ENCODE results near the gene WAPL.

The WAPL gene

DNA sequence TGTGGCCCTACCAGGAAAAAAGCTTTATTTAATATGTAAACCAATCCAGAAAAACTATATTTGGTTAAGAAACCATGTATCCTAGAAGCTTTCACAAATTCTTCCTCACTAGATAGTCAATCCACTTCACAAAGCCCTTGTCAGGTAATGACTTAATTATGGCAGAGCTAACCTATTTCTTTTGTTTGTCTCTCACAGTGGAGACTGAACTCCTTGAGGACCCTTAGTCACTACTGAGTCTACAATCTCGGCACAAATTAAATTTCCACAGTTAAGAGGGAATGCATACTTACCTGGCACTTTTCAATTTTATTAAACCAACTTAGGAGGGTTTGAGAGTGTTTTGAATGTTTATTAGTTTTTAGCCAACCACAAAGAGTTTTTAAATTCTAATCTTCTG lies 23.0 kb downstream of the WAPL start:
- TF ChIP-seq SIN3A (IDR thresholded peaks at IDR 0.05; ENCODE audit: borderline replicate concordance, insufficient read depth, low read length) (no peak), FOXP2 (optimal IDR thresholded peaks at IDR 0.05; ENCODE audit: borderline replicate concordance, extremely low read depth, extremely low read length, insufficient read depth) (no peak), POLR2AphosphoS5 (IDR thresholded peaks at IDR 0.05; ENCODE audit: low read depth, low read length) (no peak), TAF1 (IDR thresholded peaks at IDR 0.05; ENCODE audit: borderline replicate concordance, insufficient read depth, low read length) (no peak)
- TF ChIP-seq, protein P1, sequence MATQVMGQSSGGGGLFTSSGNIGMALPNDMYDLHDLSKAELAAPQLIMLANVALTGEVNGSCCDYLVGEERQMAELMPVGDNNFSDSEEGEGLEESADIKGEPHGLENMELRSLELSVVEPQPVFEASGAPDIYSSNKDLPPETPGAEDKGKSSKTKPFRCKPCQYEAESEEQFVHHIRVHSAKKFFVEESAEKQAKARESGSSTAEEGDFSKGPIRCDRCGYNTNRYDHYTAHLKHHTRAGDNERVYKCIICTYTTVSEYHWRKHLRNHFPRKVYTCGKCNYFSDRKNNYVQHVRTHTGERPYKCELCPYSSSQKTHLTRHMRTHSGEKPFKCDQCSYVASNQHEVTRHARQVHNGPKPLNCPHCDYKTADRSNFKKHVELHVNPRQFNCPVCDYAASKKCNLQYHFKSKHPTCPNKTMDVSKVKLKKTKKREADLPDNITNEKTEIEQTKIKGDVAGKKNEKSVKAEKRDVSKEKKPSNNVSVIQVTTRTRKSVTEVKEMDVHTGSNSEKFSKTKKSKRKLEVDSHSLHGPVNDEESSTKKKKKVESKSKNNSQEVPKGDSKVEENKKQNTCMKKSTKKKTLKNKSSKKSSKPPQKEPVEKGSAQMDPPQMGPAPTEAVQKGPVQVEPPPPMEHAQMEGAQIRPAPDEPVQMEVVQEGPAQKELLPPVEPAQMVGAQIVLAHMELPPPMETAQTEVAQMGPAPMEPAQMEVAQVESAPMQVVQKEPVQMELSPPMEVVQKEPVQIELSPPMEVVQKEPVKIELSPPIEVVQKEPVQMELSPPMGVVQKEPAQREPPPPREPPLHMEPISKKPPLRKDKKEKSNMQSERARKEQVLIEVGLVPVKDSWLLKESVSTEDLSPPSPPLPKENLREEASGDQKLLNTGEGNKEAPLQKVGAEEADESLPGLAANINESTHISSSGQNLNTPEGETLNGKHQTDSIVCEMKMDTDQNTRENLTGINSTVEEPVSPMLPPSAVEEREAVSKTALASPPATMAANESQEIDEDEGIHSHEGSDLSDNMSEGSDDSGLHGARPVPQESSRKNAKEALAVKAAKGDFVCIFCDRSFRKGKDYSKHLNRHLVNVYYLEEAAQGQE (IDR thresholded peaks at IDR 0.05; ENCODE audit: insufficient read depth in 1 of 2, low read depth in 2 of 2, low read length in 2 of 2): no peak

DNA sequence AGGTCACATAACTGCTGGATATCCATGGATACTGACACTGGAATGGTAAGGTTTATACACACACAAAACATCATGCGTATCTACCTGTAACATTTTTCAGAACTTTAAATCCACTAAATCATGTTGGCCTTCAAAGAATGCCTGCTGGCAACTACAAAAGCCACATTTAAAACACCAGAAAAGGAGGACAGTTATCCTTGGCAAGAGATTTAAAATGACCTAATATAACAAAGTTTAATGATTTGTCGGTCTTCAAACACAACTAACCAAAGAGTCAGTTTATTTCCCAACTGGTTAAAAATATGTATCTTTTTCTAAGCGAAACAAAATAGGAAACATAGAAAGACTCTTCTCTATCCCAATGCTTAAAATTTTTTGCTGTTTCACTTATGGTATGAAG lies 24.0 kb downstream of the WAPL start:
- TF ChIP-seq TAF1 (IDR thresholded peaks at IDR 0.05; ENCODE audit: borderline replicate concordance, insufficient read depth, low read length) (no peak), FOXP2 (optimal IDR thresholded peaks at IDR 0.05; ENCODE audit: borderline replicate concordance, extremely low read depth, extremely low read length, insufficient read depth) (no peak), SIN3A (IDR thresholded peaks at IDR 0.05; ENCODE audit: borderline replicate concordance, insufficient read depth, low read length) (no peak), POLR2AphosphoS5 (IDR thresholded peaks at IDR 0.05; ENCODE audit: low read depth, low read length) (no peak)
- TF ChIP-seq, protein P1 (IDR thresholded peaks at IDR 0.05; ENCODE audit: insufficient read depth in 1 of 2, low read depth in 2 of 2, low read length in 2 of 2): no peak

DNA sequence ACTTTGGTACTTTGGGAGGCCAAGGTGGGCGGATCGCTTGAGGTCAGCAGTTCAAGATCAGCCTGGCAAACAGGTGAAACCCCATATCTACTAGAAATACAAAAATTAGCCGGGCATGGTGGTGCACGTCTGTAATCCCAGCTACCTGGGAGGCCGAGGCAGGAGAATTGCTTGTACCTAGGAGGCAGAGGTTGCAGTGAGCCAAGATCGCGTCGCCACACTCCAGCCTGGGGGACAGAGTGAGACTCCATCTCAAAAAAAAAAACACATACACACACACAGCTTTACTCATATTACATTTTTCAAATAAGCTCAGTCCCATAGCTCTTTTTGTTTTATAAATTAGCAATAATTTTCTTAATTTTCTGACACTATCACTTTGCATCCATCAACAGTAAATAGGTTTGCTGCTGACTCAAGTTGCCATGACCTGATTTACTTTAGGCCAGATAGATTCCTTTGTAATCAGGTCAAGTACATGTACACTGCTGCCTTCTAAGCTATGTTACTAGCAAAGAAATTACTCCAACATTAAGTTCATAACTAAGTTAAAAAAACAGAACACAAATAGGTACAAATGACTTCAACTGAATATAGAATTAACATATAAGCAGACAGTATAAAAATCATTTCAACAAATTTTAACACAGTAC lies 31.5 kb downstream of the WAPL start:
- TF ChIP-seq TAF1 (IDR thresholded peaks at IDR 0.05; ENCODE audit: borderline replicate concordance, insufficient read depth, low read length) (no peak), FOXP2 (optimal IDR thresholded peaks at IDR 0.05; ENCODE audit: borderline replicate concordance, extremely low read depth, extremely low read length, insufficient read depth) (no peak), POLR2AphosphoS5 (IDR thresholded peaks at IDR 0.05; ENCODE audit: low read depth, low read length) (no peak), SIN3A (IDR thresholded peaks at IDR 0.05; ENCODE audit: borderline replicate concordance, insufficient read depth, low read length) (no peak)
- TF ChIP-seq, protein P1 (IDR thresholded peaks at IDR 0.05; ENCODE audit: insufficient read depth in 1 of 2, low read depth in 2 of 2, low read length in 2 of 2): no peak

DNA sequence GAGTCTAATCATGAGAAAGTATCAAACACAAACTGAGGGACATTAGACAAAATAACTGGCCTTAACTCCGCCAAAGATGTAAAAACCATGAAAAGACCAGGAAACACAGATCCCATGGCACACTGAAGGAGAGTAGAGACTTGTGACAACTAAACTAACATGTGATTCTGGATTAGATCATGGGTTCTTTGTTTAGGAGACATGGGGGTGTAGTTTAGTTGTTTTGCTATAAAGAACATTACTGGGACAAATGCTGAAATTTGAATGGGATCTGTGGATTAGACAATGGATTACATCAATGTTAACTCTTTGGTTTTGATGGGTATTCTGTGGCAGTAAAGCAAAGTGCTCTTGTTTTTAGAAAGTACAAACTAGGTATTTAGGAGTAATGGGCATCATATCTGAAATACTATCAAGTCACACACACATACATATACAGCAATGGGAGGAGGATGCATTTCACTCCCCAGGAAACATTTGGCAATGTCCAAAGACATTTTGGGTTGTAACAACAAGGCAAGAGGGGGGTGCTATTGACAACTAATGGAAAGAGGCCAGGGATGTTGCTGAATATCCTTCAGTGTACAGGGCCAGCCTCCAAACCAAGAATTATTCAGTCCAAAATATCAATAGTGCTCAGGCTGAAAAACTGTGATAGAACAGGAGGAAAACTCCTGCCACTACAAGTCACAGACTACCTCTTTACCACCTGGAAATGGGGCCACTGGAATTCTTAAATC lies 32.4 kb downstream of the WAPL start:
- TF ChIP-seq, protein P1 (IDR thresholded peaks at IDR 0.05; ENCODE audit: insufficient read depth in 1 of 2, low read depth in 2 of 2, low read length in 2 of 2): no peak
